HCT116 (cell line): Measurements from ENCODE around the gene SMYD4. TPM values are rescaled to one million over a fixed set of nuclear protein-coding genes. Genes with fewer than 3 reads are reported as not detected.

Experiments
- ATAC-seq: fragments of 200-7000 bp; cut with Tn5 transposase; 2 replicates; pipeline ENCODE4 v1.9.1; 2020; ENCODE audit warnings: mild to moderate bottlenecking, moderate library complexity
- BruUV-seq: library from RNA; stranded (reverse); fragments of 400-500 nt; replicated peaks from 2 replicates; lab custom pipeline; 2021; lab: Mats Ljungman, UMichigan
- CTCF ChIA-PET: fragments of 300-600 bp; sonication (Branson Sonifier 250); formaldehyde crosslinking; loops from one replicate; lab custom pipeline; 2021; ENCODE audit warnings: antibody characterized with exemption; lab: Charles Lee
- POLR2A ChIA-PET: fragments of 300-600, 350-600 bp; sonication (Branson Sonifier 250); formaldehyde crosslinking; loops from one replicate; lab custom pipeline; 2021; ENCODE audit warnings: antibody characterized with exemption; lab: Charles Lee
- RAD21 ChIA-PET, 2 experiments: fragments of 300-600 bp; sonication (Branson Sonifier 250); formaldehyde crosslinking; loops; one replicate each; lab custom pipeline; 2023; ENCODE audit warnings: low total read pairs in 2 of 2; ENCODE audit not compliant: uncharacterized antibody in 2 of 2, unreplicated experiment in 2 of 2, low non-redundant PET in 1 of 2; lab: Charles Lee
- DNase-seq: peaks from one replicate; pipeline ENCODE4 v3.0.0-alpha.2; 2010; ENCODE audit warnings: low read depth, low spot score
- H2AFZ ChIP-seq: fragments of 200-600 bp; shearing (Covaris generic), sonication (generic); 2 replicates; pipeline ENCODE4 v1.6.1; 2017; ENCODE audit warnings: low read depth, mixed run types, mixed read lengths, antibody characterized with exemption, low read length; ENCODE audit not compliant: poor library complexity, severe bottlenecking
- H3K27ac ChIP-seq: 2 replicates; pipeline ENCODE4 v1.5.1; 2012; ENCODE audit warnings: low read depth, low read length
- H3K27me3 ChIP-seq: fragments of 200-600 bp; sonication (generic); 2 replicates; pipeline ENCODE4 v1.6.1; 2016; ENCODE audit warnings: mixed run types, low read length, mixed read lengths; ENCODE audit not compliant: insufficient read depth
- H3K36me3 ChIP-seq, 2 experiments: fragments of 200-500 bp in 1 of 2; fragments of 200-600 bp in 1 of 2; sonication (Bioruptor generic) in 1 of 2; sonication (generic) in 1 of 2; 2 replicates each; pipeline versions ENCODE4 v1.5.1 to v1.6.1; 2014 to 2016; ENCODE audit warnings: low read length in 2 of 2, inconsistent platforms in 1 of 2, mixed read lengths in 1 of 2, mixed run types in 1 of 2; ENCODE audit not compliant: insufficient read depth in 2 of 2, control insufficient read depth in 1 of 2
- H3K4me1 ChIP-seq, 2 experiments: fragments of 200-600 bp in 1 of 2; sonication (generic) in 1 of 2; 2 replicates each; pipeline versions ENCODE4 v1.5.1 to v1.6.1; 2012 to 2017; ENCODE audit warnings: low read length in 2 of 2, inconsistent platforms in 1 of 2, mild to moderate bottlenecking in 1 of 2, mixed read lengths in 1 of 2, mixed run types in 1 of 2, moderate library complexity in 1 of 2; ENCODE audit not compliant: insufficient read depth in 2 of 2, control insufficient read depth in 1 of 2
- H3K4me2 ChIP-seq: fragments of 200-600 bp; sonication (generic); 2 replicates; pipeline ENCODE4 v1.6.1; 2017; ENCODE audit warnings: mixed run types, low read length, mixed read lengths
- H3K4me3 ChIP-seq, 2 experiments: fragments of 200-600 bp in 1 of 2; sonication (generic) in 1 of 2; replicated peaks in 1 of 2; 2 replicates each; pipeline ENCODE4 v1.5.1; 2011 to 2016; ENCODE audit warnings: low read length in 2 of 2, control low read depth in 1 of 2, low read depth in 1 of 2, mild to moderate bottlenecking in 1 of 2, mixed read lengths in 1 of 2, mixed run types in 1 of 2
- H3K79me2 ChIP-seq: fragments of 200-600 bp; sonication (generic); 2 replicates; pipeline ENCODE4 v1.6.1; 2017; ENCODE audit warnings: mild to moderate bottlenecking, mixed run types, low read length, moderate library complexity, mixed read lengths; ENCODE audit not compliant: insufficient read depth
- H3K9ac ChIP-seq: fragments of 200-600 bp; sonication (generic); 2 replicates; pipeline ENCODE4 v1.6.1; 2016; ENCODE audit warnings: low read length, mixed read lengths
- H3K9me2 ChIP-seq: fragments of 200-600 bp; sonication (generic), shearing (Covaris generic); 2 replicates; pipeline ENCODE4 v1.6.1; 2017; ENCODE audit warnings: mixed run types, mild to moderate bottlenecking, moderate library complexity; ENCODE audit not compliant: insufficient read depth
- H3K9me3 ChIP-seq, 2 experiments: fragments of 200-500 bp in 1 of 2; fragments of 200-600 bp in 1 of 2; sonication (Bioruptor generic) in 1 of 2; sonication (generic) in 1 of 2; 2 replicates each; pipeline ENCODE4 v1.6.1; 2014 to 2017; ENCODE audit warnings: low read length in 2 of 2, mixed read lengths in 2 of 2, inconsistent platforms in 1 of 2, low read depth in 1 of 2, mild to moderate bottlenecking in 1 of 2, mixed run types in 1 of 2, moderate library complexity in 1 of 2; ENCODE audit not compliant: control insufficient read depth in 1 of 2, insufficient read depth in 1 of 2
- H4K20me1 ChIP-seq: fragments of 200-600 bp; sonication (generic), shearing (Covaris generic); 2 replicates; pipeline ENCODE4 v1.6.1; 2017; ENCODE audit warnings: mixed run types, mild to moderate bottlenecking, moderate library complexity; ENCODE audit not compliant: insufficient read depth
- ATF3 ChIP-seq: IDR thresholded peaks from 2 replicates; pipeline ENCODE4 v1.6.1; 2012
- EGR1 ChIP-seq: IDR thresholded peaks from 2 replicates; pipeline ENCODE4 v1.6.1; 2012; ENCODE audit warnings: low read depth
- POLR2A ChIP-seq: IDR thresholded peaks from 2 replicates; pipeline ENCODE4 v1.7.0; 2011; ENCODE audit warnings: borderline replicate concordance; ENCODE audit not compliant: insufficient read depth, insufficient read length; ENCODE audit errors: extremely low read depth
- POLR2AphosphoS5 ChIP-seq: IDR thresholded peaks from 2 replicates; pipeline ENCODE4 v1.6.1; 2011; ENCODE audit warnings: mild to moderate bottlenecking, low read depth, low read length, moderate library complexity
- RAD21 ChIP-seq: IDR thresholded peaks from 2 replicates; pipeline ENCODE4 v1.6.1; 2012; ENCODE audit warnings: low read depth, mild to moderate bottlenecking
- SIN3A ChIP-seq: IDR thresholded peaks from 2 replicates; pipeline ENCODE4 v1.6.1; 2012; ENCODE audit warnings: low read depth
- SRF ChIP-seq: IDR thresholded peaks from 2 replicates; pipeline ENCODE4 v1.6.1; 2012; ENCODE audit warnings: low read depth
- ZNF274 ChIP-seq: fragments of 200-500 bp; sonication (Bioruptor generic); IDR thresholded peaks from 2 replicates; pipeline ENCODE4 v1.6.1; 2014; ENCODE audit warnings: mild to moderate bottlenecking, low read depth, low read length, inconsistent platforms
- intact Hi-C: fragments of 100-400 bp; cut with micrococcal nuclease; formaldehyde crosslinking; loops from 2 replicates; pipeline ENCODE4 v1.10.0; 2022
- total RNA-seq: library from RNA; stranded (reverse); gene quantifications from one replicate; pipeline ENCODE4 v1.2.1, GENCODE V29; 2021; ENCODE audit not compliant: unreplicated experiment
- TF ChIP-seq, protein P1 (sequence below): IDR thresholded peaks from 2 replicates; pipeline ENCODE4 v1.6.1; 2012; ENCODE audit warnings: low read depth

The SMYD4 gene
- total RNA-seq, 1 experiment from 2014 or later: 16.9 TPM

DNA sequence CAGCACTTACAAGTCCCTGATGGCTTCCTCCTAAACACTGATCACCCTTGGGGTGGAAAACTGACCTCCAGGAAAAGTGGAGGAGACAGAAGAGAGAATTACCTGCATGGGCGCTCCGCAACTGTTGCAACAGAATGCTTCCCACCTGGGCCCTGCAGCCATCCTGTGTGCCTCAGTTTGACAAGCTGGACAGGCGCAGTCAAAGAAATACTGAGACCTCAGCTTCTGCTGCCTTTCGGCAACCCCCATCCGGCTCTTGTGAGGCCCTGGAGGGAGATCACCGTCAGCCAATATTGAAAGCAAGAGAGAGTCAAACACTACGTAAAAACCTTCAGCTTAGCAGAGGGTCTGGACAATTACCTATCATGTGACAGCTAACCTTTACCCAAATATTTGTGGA is 43.0 kb downstream of the SMYD4 start:
- Histone ChIP-seq H3K4me3 (no peak overlapping the region), H3K9me2 (no peaks in the 10 kb centered on the region), H2AFZ (no peak overlapping the region), H3K4me2 (no peak overlapping the region), H3K9ac (peak overlapping the region; percentile 29; the same call in 1 of the 2 replicates), H3K79me2 (peaks cover 22% of the 10 kb centered on the region), H4K20me1 (no peaks in the 10 kb centered on the region), H3K36me3 (peaks cover 4 to 32% of the 10 kb centered on the region in 2 experiments; a peak in 3 of 4 replicates), H3K27ac (no peak overlapping the region), H3K4me1 (peaks cover 10 to 26% of the 10 kb centered on the region in 2 experiments), H3K27me3 (no peaks in the 10 kb centered on the region), H3K9me3 (no peaks in the 10 kb centered on the region)
- RAD21 ChIA-PET: no interaction called here
- intact Hi-C loops: no loop called here
- CTCF ChIA-PET: no interaction called here
- no peak for TF ChIP-seq RAD21
- no peak for TF ChIP-seq ZNF274
- TF ChIP-seq ATF3: no peak
- TF ChIP-seq POLR2AphosphoS5: no peak
- no peak for TF ChIP-seq SIN3A
- TF ChIP-seq SRF: no peak
- no peak for TF ChIP-seq POLR2A
- TF ChIP-seq EGR1: no peak
- TF ChIP-seq, protein P1, sequence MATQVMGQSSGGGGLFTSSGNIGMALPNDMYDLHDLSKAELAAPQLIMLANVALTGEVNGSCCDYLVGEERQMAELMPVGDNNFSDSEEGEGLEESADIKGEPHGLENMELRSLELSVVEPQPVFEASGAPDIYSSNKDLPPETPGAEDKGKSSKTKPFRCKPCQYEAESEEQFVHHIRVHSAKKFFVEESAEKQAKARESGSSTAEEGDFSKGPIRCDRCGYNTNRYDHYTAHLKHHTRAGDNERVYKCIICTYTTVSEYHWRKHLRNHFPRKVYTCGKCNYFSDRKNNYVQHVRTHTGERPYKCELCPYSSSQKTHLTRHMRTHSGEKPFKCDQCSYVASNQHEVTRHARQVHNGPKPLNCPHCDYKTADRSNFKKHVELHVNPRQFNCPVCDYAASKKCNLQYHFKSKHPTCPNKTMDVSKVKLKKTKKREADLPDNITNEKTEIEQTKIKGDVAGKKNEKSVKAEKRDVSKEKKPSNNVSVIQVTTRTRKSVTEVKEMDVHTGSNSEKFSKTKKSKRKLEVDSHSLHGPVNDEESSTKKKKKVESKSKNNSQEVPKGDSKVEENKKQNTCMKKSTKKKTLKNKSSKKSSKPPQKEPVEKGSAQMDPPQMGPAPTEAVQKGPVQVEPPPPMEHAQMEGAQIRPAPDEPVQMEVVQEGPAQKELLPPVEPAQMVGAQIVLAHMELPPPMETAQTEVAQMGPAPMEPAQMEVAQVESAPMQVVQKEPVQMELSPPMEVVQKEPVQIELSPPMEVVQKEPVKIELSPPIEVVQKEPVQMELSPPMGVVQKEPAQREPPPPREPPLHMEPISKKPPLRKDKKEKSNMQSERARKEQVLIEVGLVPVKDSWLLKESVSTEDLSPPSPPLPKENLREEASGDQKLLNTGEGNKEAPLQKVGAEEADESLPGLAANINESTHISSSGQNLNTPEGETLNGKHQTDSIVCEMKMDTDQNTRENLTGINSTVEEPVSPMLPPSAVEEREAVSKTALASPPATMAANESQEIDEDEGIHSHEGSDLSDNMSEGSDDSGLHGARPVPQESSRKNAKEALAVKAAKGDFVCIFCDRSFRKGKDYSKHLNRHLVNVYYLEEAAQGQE: no peak
- BruUV-seq: no TSS peak
- ATAC-seq (no peak), DNase-seq (no peak)
- POLR2A ChIA-PET: interaction anchor here (1.6 kb wide), 1 partner anchor 70 kb away, joined by 6 read pairs; no protein-coding TSS in a partner anchor
